Esophagus squamous epithelium (tissue), 5 donors: Measurements from ENCODE around the gene HMCN1. TPM values are rescaled to one million over a fixed set of nuclear protein-coding genes. Genes with fewer than 3 reads are reported as not detected.

Experiments
- DNase-seq: peaks from one replicate; lab custom pipeline; 2025; lab: John Stamatoyannopoulos, UW
- H3K27ac ChIP-seq, 4 donors: fragments of 200-600 bp; sonication (generic); one replicate each; pipeline ENCODE4 v1.5.1; 2016 to 2019; ENCODE audit warnings: mild to moderate bottlenecking in 1 of 4
- H3K27me3 ChIP-seq, 4 donors: fragments of 200-600 bp; sonication (generic); 1 replicate in 3 of 4; 2 replicates in 1 of 4; pipeline versions ENCODE4 v1.5.1 to v1.6.0; 2017 to 2021; ENCODE audit warnings: antibody characterized with exemption in 1 of 4
- H3K36me3 ChIP-seq, 3 donors: fragments of 200-600 bp; sonication (generic); one replicate each; pipeline ENCODE4 v1.5.1; 2016 to 2019
- H3K4me1 ChIP-seq, 3 donors: fragments of 200-600 bp; sonication (generic); one replicate each; pipeline ENCODE4 v1.5.1; 2017 to 2019
- H3K4me3 ChIP-seq, 4 donors: fragments of 200-600 bp; sonication (generic); 1 replicate in 3 of 4; 2 replicates in 1 of 4; pipeline ENCODE4 v1.5.1; 2016 to 2019; ENCODE audit warnings: mild to moderate bottlenecking in 2 of 4, moderate library complexity in 1 of 4
- H3K9me3 ChIP-seq, 3 donors: fragments of 200-600 bp; sonication (generic); one replicate each; pipeline ENCODE4 v1.5.1; 2016 to 2019
- POLR2A ChIP-seq, 4 donors: fragments of 450-650 bp; IDR thresholded peaks; one replicate each; pipeline ENCODE4 v1.6.1; 2017; ENCODE audit warnings: antibody characterized with exemption in 4 of 4, mild to moderate bottlenecking in 4 of 4, moderate library complexity in 3 of 4
- WGBS, 2 donors: methylation state at CpG; one replicate each; pipeline ENCODE4 v1.1.5; 2018; 5-methylcytosine and 5-hydroxymethylcytosine counted together
- intact Hi-C: fragments of 100-400 bp; cut with DNase I; formaldehyde crosslinking; loops from one replicate; pipeline ENCODE4 v1.15.0; 2022
- total RNA-seq, 4 donors: library from RNA; depleted of rRNA; stranded (reverse); fragments of >200 nt; gene quantifications; one replicate each; pipeline ENCODE4 v1.1.0, GENCODE V29; 2016
- TF ChIP-seq, protein P1 (sequence below), 6 experiments: fragments of 450-650 bp in 4 of 6; fragments of 200-600 bp in 2 of 6; sonication (generic) in 2 of 6; IDR thresholded peaks; one replicate each; pipeline ENCODE4 v1.5.1; 2016 to 2019; ENCODE audit warnings: antibody characterized with exemption in 6 of 6, mild to moderate bottlenecking in 4 of 6, moderate library complexity in 4 of 6
- donor health status: DM: yes; HTN: yes; CAD: no.

HMCN1 gene
- total RNA-seq, 4 donors from 2014 or later: 0.49 to 6.7 (median 3.3) TPM

DNA sequence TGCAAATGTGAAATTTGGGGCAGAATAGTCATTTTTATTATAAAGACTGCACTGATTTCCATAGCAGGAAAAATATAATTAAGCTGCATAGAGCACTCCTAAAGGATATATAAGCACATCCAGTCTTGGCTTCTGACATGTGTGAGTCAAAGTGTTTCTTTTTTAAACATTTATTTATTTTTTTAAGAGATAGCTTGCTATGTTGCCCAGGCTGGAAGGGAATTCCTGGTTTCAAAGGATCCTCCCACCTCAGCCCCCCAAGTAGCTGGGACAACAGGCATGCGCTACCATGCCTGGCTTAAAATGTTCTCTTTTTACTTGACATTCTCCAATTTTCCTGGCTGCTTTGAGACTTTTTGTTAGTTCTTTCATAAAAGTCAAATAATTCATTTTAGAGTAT lies 126.1 kb downstream of the HMCN1 start:
- WGBS, 2 donors: 93 to 95% methylated on average over 1 of the region's 1 CpG
- Histone ChIP-seq H3K27ac (no peak overlapping the region), H3K4me1 (peaks cover 0 to 11% (median 10%) of the 10 kb centered on the region in 3 donors), H3K9me3 (no peaks in the 10 kb centered on the region), H3K4me3 (no peak overlapping the region), H3K27me3 (no peaks in the 10 kb centered on the region), H3K36me3 (no peaks in the 10 kb centered on the region)
- intact Hi-C loops: no loop called here
- no peak for DNase-seq
- TF ChIP-seq, protein P1, sequence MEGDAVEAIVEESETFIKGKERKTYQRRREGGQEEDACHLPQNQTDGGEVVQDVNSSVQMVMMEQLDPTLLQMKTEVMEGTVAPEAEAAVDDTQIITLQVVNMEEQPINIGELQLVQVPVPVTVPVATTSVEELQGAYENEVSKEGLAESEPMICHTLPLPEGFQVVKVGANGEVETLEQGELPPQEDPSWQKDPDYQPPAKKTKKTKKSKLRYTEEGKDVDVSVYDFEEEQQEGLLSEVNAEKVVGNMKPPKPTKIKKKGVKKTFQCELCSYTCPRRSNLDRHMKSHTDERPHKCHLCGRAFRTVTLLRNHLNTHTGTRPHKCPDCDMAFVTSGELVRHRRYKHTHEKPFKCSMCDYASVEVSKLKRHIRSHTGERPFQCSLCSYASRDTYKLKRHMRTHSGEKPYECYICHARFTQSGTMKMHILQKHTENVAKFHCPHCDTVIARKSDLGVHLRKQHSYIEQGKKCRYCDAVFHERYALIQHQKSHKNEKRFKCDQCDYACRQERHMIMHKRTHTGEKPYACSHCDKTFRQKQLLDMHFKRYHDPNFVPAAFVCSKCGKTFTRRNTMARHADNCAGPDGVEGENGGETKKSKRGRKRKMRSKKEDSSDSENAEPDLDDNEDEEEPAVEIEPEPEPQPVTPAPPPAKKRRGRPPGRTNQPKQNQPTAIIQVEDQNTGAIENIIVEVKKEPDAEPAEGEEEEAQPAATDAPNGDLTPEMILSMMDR (IDR thresholded peaks at IDR 0.05): no peak

DNA sequence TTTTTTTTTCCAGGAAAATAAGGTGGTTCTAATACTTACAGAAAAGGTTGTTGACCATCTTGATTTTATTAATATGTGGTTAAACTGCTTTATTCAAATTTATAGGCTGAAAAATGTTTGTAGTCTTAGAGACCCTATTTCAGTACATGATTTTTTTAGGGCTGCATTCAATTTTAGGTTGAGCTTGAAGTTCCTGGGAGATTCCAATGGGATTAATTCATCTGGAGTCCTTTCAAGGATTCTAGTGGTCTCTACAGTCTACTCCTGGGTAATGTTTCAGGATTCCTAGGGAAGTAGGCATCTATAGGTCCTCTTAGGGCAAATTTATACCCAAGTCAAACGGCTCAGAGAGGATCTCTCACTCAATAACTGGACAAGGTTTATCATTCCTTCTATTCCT lies 126.7 kb downstream of the HMCN1 start:
- peaks cover 0 to 11% (median 10%) of the 10 kb centered on the region in 3 donors for H3K4me1 ChIP-seq
- no peak for DNase-seq
- H3K27ac ChIP-seq: no peak overlapping the region
- TF ChIP-seq, protein P1 (IDR thresholded peaks at IDR 0.05): no peak
- TF ChIP-seq POLR2A (IDR thresholded peaks at IDR 0.05): no peak
- intact Hi-C loops: no loop called here
- H3K36me3 ChIP-seq: no peaks in the 10 kb centered on the region
- H3K27me3 ChIP-seq: no peaks in the 10 kb centered on the region
- WGBS, 2 donors: 58 to 67% methylated on average over 1 of the region's 1 CpG
- H3K4me3 ChIP-seq: no peak overlapping the region
- H3K9me3 ChIP-seq: no peaks in the 10 kb centered on the region

DNA sequence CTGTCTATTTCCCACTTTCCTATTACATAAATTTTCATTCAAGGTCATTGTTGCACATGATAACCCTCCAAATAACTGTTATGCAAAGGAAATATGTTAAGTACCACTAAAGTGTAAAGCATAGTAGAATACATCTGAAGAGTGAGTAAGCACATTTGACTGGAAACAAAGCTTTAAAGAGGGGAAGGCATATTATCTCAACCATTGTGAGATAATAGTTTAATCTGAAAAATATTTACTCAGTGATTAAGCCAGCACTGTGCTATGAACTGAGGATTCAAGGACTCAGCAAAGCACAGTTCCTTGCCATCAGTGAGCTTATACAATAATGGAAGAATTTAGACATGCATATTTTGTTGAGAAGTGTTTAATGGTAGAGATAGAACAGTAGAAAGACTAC lies 127.4 kb downstream of the HMCN1 start:
- H3K4me1 ChIP-seq: peaks cover 0 to 11% (median 10%) of the 10 kb centered on the region in 3 donors
- DNase-seq: no peak
- H3K27me3 ChIP-seq: no peaks in the 10 kb centered on the region
- no peak overlapping the region for H3K4me3 ChIP-seq
- no peaks in the 10 kb centered on the region for H3K9me3 ChIP-seq
- intact Hi-C loops: no loop called here
- no peaks in the 10 kb centered on the region for H3K36me3 ChIP-seq
- TF ChIP-seq, protein P1 (IDR thresholded peaks at IDR 0.05): no peak
- TF ChIP-seq POLR2A (IDR thresholded peaks at IDR 0.05): no peak
- no peak overlapping the region for H3K27ac ChIP-seq

DNA sequence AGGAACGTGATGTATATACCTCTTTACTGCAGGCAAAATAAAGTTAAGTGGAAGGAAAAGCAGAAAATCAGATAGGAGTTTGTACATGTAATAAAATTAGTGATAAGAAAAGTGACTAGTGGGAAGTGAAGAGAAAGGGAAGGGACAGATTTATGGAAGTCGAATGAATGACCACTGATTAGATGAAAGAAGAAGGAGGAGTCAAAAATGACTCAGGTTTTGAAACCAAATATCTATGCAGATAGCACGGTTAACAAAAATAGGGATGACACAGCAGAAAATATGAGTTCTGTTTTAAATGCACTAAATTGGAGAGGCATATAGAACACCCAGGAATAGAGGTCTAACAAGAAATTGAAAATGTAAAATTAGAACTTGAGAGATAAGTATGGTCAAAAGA lies 128.0 kb downstream of the HMCN1 start:
- no peak for TF ChIP-seq POLR2A (IDR thresholded peaks at IDR 0.05)
- TF ChIP-seq, protein P1 (IDR thresholded peaks at IDR 0.05): no peak
- Histone ChIP-seq H3K27me3 (no peaks in the 10 kb centered on the region), H3K9me3 (no peaks in the 10 kb centered on the region), H3K27ac (no peak overlapping the region), H3K36me3 (no peaks in the 10 kb centered on the region), H3K4me3 (no peak overlapping the region), H3K4me1 (peaks cover 0 to 11% (median 10%) of the 10 kb centered on the region in 3 donors)
- intact Hi-C loops: no loop called here
- WGBS, 2 donors: 61 to 65% methylated on average over 3 of the region's 3 CpGs
- no peak for DNase-seq

DNA sequence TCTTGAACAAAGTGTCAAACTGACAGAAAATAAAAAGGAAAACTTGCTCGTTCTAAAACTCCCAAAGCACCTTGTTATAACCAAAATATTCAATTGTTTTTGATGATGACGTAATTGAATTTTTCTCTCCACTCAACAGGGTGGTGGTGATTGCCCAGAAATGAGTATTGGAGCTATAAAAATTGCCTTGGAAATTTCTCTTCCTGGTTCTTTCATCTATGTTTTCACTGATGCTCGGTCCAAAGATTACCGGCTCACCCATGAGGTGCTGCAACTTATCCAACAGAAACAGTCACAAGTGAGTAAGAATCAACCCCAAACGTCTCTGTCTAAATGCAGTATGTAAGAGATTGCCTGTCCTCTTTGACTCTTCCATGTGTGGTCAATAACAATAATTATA lies 130.1 kb downstream of the HMCN1 start:
- Histone ChIP-seq H3K27ac (no peak overlapping the region), H3K4me1 (peaks cover 0 to 3% (median 0%) of the 10 kb centered on the region in 3 donors), H3K4me3 (no peak overlapping the region), H3K27me3 (no peaks in the 10 kb centered on the region), H3K36me3 (no peaks in the 10 kb centered on the region), H3K9me3 (no peaks in the 10 kb centered on the region)
- WGBS, 2 donors: 81 to 89% methylated on average over 5 of the region's 5 CpGs
- DNase-seq: no peak
- TF ChIP-seq POLR2A (IDR thresholded peaks at IDR 0.05): no peak
- TF ChIP-seq, protein P1 (IDR thresholded peaks at IDR 0.05): no peak
- intact Hi-C loops: no loop called here
